ENCODE measurements around the gene GNAZ.

GRCh38 chr22:23144432-23144831 lies 74.1 kb downstream of the GNAZ start:
- no peak for TF ChIP-seq POLR2AphosphoS5 (IDR thresholded peaks at IDR 0.05; ENCODE audit: low read depth, low read length)
- no peak for TF ChIP-seq MAX (IDR thresholded peaks at IDR 0.05)
- TF ChIP-seq YY1 (IDR thresholded peaks at IDR 0.05; ENCODE audit: extremely low read depth, insufficient replicate concordance, low read depth, low read length), result no peak

All from HCT116 (cell line).